Activated CD4-positive, CD25-positive, alpha-beta regulatory T cell (primary cell): ENCODE measurements around the gene SCUBE1.
A peak's percentile ranks its signal among the peaks of the same experiment; 100 is the strongest.

Experiments used
- DNase-seq, 4 experiments: peaks; one replicate each; lab custom pipeline; 2025; lab: John Stamatoyannopoulos, UW

Gene SCUBE1

GRCh38 chr22:43343262-43343669 is at the start of gene SCUBE1:
Gene SCUBE1 (minus strand): TSS chr22:43343372. CDS start chr22:43343261, 111 bp downstream.
- peak in 1 of 4 experiments; percentile 11 for DNase-seq

GRCh38 chr22:43392385-43392989 is 49.3 kb upstream of the SCUBE1 start:
- no peak for DNase-seq

DNA sequence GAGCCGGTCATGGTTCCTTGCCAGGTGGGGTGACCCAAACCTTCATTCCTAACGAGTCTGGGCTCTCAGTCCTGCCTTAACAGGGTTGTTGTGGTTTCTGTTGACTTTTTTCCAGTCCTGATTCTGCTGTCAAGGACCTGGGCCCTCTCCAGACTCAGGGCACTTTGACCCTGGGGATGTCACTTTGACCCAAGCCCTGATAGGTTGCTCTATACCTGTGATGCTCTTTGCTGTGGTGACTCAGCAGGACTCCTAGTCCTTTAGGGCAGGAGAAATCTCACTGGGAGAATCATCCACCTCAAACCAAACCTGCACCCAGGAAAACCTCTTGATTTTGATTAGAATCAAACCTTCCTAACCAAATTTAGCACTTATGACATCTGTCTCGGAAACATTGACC is 48.1 kb upstream of the SCUBE1 start:
- DNase-seq: no peak

- no peak for DNase-seq
These were observed 47.7 kb upstream of the SCUBE1 start for GRCh38 chr22:43390872-43391271.

DNA sequence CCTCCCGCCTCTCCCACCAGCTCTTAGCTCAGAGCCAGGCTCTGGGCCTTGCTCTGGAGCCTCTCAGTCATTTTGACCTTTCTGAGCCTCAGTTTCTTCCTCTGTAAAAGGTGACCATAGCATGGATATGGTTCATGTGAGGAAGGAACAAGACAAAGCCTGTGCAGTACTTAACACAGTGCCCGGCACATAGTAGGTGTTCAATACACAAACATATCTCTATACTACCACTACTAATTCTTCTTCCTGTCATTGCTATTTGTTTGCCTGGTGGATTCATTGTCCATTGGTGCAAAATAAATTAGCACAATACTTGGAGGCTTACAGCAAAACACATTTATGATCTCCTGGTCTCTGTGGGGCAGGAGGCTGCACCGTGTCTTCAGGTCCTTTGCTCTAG is 47.0 kb upstream of the SCUBE1 start:
- DNase-seq: no peak

DNA sequence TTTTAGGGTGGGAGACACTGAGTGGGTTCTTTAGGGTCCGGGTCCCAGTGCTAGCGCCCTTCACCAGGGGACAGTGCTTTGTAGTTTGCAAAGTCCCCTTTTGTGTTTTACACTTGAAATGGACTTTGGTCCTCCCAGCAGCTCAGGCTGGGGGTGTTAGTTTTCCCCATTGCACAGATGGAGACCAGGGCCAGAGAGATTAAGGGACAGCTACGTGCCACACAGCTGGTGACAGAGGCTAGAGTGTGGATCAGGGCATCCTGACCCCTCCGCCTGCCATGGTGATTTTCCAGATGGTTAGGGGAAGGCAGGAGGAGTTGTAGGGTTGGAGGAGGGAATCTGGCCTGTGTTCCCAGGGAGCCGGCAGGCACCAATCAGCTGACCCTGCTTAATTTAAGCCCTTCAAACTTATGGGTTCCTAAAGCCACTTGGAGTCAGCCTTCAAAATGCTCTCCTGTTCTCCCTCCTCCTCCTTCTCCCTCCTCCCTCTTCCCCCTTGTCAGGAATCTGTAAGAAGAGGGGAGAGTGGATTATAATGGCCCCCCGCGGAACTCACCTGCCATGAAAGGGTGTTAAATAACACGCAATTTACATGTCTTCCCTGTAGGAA is 46.2 kb upstream of the SCUBE1 start:
- no peak for DNase-seq

DNA sequence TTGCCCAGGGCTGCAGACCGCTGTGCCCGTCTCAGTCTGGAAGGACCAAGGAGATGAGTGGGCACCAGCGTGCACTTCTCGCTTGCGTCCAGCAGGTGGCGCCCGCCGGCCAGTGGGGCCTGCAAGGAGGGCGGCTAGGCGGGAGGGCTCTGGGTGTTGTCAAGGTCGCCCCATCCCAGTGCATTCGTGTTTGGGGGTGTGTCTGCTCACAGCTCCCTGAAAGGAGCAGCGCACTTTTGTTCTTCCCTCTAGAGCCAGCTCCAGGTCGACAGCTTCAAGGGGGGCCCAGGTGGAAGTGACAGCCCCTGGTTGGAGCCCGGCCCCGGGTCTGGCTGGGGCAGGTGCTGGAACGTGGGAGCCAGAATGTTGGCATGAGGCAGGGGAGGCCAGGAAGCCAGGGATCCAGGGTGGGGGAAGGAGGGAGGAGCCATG is 45.3 kb upstream of the SCUBE1 start:
- DNase-seq: peak; percentile 40 to 66 (median 50)

DNA sequence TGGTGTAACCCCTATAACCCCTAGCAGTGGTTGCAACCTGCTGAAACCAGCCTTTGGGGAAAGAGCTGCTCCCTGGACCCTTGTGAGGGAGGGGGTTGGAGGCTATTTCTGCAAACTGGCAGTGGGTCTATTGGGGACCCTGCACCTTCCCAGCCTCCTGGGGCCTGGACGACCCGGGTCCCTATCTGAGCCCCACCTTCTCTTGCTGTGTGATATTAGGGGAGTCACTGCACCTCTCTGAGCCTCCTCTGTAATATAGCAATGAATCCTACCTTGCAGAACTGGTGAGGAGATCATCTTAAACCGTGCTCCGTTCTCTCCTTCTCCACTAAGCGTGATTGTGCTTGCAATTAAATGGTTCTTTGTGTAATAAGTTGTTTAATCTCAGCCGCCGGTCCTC is 44.6 kb upstream of the SCUBE1 start:
- no peak for DNase-seq

DNA sequence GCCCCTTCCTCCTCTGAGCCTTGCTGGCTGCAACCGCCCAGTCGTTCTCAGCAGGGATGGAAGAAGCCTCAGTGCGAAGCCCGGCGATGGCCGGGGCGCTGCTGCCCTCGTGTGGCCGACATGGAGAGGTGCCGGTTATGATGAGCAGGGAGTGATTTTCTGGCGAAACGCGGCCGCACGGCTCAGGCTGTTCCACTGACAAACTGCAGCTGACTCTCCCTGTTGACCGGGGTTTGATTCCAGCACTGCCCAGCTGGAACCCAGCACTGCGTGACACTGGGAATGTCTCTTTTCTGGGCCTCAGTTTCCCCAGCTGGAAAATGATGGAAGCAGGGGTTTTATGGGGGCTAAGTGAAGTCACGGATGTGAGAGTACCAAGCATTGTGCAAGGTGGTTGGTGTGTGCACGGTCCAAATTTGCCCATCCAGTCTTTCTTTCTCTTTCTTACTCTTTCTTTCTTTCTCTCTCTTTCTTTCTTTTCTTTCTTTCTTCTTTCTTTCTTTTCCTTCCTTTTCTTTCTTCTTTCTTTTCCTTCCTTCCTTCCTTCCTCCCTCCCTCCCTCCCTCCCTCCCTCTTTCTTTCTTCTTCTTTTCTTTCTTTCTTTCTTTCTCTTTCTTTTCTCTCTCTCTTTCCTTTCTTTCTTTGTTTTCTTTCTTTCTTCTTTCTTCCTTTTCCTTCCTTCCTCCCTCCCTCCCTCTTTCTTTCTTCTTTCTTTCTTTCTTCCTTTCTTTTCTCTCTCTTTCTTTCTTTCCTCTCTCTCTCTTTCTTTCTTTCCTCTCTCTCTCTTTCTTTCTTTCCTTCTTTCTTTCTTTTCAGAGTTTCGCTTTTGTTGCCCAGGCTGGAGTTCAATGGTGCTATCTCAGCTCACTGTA is 42.8 kb upstream of the SCUBE1 start:
- peak; percentile 38 to 52 (median 44) for DNase-seq

DNA sequence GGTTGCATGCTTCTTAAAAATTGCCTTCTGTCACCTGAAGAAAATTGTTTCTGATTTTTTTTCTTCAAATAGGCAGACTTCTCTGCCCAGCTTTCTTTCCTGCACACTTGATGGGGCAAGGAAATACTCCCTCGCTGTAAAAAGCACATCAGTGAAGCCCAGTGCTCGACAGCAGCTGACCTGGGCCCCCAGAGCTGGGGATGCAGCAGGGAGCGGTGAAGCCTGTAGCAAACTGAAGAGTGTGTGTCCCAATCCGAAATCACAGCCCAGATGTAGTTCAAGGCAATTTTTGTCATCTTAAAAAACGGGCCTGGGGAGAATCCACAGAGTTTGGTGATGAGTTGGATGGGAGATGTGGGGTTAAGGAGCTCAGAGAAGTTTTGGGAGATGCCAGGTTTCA is 41.7 kb upstream of the SCUBE1 start:
- DNase-seq: no peak

GRCh38 chr22:43381693-43382092 is 38.5 kb upstream of the SCUBE1 start:
- no peak for DNase-seq

- no peak for DNase-seq
These were observed 34.9 kb upstream of the SCUBE1 start for GRCh38 chr22:43377896-43378704.

- DNase-seq: no peak
These were observed 34.4 kb upstream of the SCUBE1 start for GRCh38 chr22:43377548-43377895.

DNA sequence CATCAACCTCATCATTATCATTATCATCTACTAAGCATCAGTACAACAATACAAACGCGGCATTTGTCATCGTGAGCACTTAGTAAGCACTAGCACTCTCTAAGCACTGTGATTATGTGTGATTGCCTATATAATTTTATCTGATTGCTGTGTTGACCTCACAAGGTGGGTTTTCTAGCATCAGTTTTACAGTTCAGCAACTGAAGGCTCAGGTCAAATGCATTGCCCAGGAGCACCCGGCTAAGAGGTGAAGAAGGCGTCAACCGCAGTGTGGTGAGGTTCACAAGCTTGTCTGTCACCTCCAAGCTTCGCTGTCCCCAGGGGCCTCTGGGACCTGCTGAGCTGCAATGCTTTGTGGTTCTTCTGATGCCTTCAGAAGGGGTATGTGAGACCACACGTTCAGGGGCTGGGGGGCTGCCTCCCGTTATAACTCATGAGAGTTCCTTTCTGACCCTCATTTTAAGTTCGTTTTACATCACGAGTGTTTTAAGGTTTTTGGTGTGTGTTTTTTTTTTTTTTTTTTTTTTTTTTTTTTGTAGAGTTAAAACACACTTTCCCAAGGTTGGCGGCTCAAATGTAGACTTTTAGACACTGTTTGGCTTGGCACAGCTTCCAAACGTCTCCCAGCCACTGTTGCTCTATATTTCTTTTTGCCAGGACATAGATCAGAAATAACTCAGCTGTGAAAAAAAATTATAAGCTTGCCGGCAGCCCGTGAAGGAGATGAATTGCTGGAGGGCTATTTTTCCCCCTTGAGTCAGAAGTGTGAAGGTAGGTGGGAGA is 33.8 kb upstream of the SCUBE1 start:
- DNase-seq: no peak

- DNase-seq: no peak
These were observed 32.8 kb upstream of the SCUBE1 start for GRCh38 chr22:43375951-43376455.

DNA sequence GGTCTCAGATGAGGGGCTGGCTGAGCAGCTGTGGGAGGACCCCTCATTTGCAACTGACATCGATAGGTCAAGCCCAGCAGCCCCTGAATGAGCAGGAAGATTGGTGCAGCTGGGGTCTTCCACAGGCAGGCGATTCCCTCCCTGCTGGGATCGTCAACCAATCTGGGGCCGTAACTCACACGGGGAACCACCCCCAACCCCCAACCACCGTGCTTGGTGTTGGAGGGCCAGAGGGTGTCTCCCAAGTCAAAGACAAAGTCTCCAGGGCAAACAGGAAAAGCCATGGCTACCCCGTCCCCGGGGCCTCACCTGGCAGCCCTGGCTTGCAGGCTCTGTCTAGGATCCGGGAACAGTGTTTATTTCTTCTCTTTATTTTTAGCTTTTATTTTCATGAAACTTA is 26.9 kb upstream of the SCUBE1 start:
- no peak for DNase-seq

DNA sequence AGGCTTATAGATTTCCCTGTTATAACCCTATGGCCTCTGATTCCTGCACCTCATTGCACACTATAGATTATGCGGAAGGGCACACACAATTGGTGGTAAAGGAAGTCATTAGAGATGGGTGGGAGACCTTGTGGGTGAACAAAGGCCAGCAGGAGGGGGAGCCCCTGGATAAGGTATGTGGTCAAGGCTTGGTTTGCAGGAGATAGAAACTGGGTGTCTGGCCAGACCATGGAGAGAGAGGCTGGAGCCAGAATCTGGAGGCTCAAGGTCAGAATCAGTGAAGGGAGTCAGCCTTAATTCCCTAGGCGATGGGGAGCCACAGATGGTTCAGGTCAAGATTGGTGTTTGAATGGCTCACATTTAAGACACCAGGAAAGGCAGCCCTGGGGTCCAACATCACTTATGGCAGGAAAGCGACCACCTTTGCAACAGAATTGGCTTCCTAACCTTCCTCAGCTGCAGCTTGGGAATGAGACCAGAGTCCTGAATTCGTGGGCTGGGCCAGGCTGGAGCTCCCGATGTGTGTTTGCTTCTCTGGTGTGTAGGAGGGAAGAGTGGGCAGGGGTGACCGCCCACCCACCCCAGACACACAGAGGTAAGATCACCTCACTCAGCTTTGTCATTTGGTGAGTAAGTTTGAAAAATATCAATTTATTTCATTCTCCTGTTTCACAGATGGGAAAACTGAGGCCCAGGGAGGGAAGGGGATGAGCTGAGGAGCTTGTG is 22.7 kb upstream of the SCUBE1 start:
- no peak for DNase-seq

GRCh38 chr22:43364169-43364435 is 20.9 kb upstream of the SCUBE1 start:
- no peak for DNase-seq

GRCh38 chr22:43363315-43364168 is 20.4 kb upstream of the SCUBE1 start:
- DNase-seq: no peak

- no peak for DNase-seq
These were observed 17.4 kb upstream of the SCUBE1 start for GRCh38 chr22:43360576-43360975.
